Activated CD4-positive, alpha-beta T cell treated with anti-CD3 and anti-CD28 coated beads for 1 hour (primary cell): ENCODE data around the gene MTFMT.
A peak's percentile ranks its signal among the peaks of the same experiment; 100 is the strongest.
"Not testable (repeated sequence)": the region's sequence is repeated elsewhere in the genome, so short reads cannot be mapped to it uniquely, and the experiment has no call there.

ENCODE experiments used
- DNase-seq: peaks from one replicate; pipeline ENCODE4 v3.0.0-alpha.2; 2020

MTFMT gene

DNA sequence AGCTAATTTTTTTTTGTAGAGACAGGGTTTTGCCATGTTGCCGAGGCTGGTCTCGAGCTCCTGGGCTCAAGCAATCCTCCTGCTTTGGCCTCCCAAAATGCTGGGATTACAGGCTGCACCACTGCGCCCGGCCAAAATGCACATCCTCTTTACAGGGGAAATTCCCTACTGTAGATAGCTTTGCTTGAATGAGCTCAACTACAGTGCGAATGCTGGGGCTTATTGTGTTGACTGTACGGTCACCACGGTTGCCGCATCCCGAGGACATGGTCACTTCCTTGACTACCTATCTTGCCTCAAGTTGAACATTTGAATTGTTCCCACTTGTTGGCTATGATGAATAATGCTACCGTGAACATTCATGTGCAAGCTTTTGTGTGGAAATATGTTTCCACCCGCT, 5.3 kb upstream of the MTFMT start:
- DNase-seq = no peak

DNA sequence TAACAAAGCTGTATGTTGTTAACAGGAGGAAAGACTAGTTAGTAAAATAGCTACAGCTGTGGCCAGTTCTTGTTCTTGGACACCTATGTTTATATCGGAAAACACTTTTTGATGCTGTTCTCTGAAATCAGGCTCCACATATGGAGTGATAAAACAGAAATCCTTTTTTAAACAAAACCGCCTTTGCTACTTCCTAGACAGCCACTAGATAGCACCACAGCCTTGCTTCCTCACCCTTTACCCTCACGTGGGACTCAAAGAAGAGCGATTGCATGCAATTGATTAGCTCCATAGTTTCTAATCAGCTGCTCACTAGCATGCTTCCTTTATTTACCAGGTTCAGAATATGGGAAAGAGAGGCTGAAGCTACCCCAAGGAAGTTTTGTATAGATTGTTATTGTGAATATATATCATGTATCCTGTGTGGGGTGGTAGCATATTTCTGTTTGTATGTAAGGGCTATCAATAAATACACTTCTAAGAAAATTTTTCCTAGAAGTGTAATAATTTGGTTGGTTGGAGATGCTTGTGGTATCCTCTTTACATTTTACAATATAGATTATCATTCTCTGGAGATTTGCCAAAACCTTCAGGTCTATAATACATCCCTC, 4.3 kb upstream of the MTFMT start:
- DNase-seq = no peak

- no peak for DNase-seq
These were observed 3.5 kb upstream of the MTFMT start for GRCh38 chr15:65032801-65033537.

- no peak for DNase-seq
These were observed 333 bp upstream of the MTFMT start for GRCh38 chr15:65029736-65030208.

GRCh38 chr15:65028338-65028737, 1.1 kb downstream of the MTFMT start:
- no peak for DNase-seq

- DNase-seq = no peak
These were observed 1.8 kb downstream of the MTFMT start for GRCh38 chr15:65027593-65027992.

DNA sequence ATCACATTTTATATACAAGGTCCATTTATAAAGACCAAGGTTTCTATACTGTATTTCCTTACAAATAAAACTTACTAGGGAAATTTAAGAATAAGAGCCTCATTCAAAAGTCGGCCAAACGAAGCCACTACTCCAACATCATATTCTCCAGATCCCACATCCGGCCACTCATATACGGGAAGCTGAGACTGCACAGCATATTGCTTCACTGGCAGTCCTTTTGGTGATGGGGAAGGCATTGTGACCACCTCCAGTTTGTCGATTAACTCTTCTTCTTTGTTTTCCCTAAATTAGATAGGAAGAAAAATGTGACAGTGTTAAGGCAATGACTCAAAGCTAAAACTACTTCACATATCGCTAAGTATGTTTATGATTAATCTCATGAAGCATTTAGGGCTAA, 2.7 kb downstream of the MTFMT start:
- DNase-seq = no peak

DNA sequence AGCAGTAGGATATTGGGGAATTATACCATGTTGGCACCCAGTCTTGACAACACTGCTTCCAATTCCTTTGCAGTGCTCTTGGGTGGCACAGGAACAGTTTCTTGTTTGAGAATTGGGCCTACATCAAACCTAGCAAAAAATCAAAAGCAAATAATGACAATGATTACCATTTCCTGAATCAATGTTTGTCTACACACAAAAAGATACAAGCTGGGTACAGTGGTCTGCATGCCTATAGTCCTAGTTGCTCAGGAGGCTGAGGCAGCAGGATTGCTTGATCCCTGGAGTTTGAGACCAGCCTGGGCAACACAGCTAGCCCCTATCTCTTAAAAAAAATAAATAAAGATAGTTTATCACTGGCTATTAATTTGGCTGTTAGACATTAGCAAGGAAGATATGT, 8.0 kb downstream of the MTFMT start:
- no peak for DNase-seq

- DNase-seq = no peak
These were observed 9.0 kb downstream of the MTFMT start for GRCh38 chr15:65020419-65020818.

- not testable (repeated sequence) for DNase-seq
These were observed 18.2 kb downstream of the MTFMT start for GRCh38 chr15:65011198-65011597.

DNA sequence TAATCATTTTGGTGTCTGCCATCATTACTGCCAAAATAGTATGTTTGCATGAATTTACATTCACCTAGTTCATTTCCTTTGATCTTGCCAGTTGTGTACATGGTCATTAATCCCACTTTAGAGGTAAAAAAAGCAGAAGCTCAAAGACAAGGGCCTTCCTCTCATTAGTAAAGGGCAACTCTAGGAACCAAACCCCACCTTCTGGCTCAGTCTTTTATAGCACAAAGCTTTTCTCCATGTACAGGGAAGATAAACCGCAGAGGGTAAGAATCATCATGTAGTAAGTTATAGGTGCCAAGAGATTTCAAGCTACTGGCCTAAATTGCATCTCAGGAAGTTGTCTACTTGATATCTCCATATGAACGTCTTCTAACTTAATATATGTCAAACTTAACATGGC, 20.5 kb downstream of the MTFMT start:
- DNase-seq = no peak

- no peak for DNase-seq
These were observed 22.6 kb downstream of the MTFMT start for GRCh38 chr15:65006876-65007275.

DNA sequence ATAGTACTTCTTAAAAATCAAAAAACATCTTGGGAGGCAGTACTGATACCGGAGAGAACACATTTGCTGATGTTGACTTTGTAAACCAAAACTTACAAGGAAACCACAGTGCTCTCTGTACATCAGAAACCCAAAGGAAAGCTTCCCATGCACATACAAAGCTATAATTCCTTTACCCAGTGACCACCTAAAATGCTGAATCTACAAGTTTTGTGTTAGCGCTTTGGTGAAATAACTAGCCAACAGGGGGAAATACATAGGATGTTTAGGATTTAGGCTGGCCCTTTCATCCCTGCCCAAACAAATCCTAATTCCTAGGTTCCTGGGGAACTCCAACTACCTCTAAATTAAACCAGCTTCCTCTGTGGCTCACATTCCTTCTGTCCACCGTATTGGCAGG, 24.4 kb downstream of the MTFMT start:
- DNase-seq = no peak

DNA sequence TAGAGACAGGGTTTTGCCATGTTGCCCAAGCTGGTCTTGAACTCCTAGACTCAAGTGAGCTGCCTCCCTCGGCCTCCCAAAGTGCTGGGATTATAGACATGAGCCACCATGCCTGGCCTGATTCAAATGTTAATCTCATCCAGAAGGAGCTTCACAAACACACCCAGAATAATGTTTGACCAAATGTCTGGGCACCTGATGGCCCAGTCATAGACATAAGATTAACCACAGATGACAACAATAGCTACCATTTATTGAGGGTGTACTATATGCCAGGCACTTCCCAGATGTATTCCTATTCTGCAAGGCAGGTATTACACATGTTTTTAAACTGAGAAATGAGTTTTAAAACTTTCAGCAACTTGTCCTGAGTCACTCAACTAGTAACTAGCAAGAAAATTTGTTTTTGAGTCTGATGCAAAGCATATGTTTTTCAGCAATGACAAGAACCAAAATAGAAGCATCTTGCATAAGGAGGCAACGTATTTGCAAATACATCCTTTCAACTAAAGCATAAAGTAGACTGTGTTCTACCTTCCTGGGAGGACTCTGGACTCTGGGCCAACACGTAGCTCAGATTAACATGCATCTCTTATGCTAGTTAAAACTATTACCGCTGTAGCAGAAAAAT, 31.6 kb downstream of the MTFMT start:
- no peak for DNase-seq

GRCh38 chr15:64997066-64997465, 32.4 kb downstream of the MTFMT start:
- no peak for DNase-seq

DNA sequence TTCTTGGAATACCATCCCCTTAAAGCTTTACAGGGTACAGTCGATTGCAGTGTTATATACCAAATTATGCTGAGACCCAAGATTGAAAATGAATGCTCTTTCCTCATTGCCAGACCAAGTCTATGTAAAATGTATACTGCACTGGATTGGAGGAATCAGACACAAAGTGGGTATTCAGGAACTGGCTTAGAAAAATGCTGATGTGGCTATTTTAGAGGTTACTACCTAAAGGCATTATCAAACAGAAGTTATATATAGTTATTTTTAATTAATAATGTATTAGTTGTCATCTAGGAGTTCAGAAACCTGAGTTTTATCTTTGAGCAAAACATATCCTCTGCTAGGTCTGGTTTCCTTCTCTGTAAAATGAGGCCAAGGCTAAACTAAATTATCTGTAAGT, 36.1 kb downstream of the MTFMT start:
- DNase-seq = no peak

DNA sequence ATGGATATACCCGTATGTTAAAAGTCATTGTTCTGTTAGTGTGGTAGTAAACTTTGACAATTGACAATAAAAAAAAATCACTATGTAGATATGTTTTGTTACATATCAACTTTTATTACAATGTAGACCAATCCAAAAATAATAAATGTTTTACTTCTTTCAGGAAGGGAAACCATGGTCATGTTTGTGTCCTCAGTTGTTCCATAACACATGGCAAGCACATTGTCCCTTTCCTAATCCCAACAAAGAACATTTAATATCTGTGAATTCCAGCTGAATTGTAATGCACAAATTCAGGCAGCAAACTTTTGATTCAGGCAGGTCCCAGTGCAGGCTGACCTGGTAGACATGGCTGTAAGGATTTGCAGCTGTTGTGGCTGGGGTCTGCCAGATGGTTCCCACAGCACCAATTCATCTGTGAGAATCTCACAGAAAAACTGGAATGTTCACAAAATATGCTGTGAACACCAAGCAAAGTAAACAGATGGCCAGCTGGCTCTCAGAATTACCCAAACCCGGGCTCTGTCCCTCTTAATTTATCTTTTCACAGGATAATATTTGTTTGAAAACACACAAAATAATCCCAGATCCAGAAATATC, 37.8 kb downstream of the MTFMT start:
- DNase-seq = no peak

- no peak for DNase-seq
These were observed 39.3 kb downstream of the MTFMT start for GRCh38 chr15:64990168-64990470.

GRCh38 chr15:64989416-64990167, 39.8 kb downstream of the MTFMT start, which contains the start of gene SPG21:
Gene SPG21, minus strand, starts transcription at chr15:64989914. Its CDS starts 6,345 bp downstream, at chr15:64983569.
- DNase-seq = peak; percentile 82

DNA sequence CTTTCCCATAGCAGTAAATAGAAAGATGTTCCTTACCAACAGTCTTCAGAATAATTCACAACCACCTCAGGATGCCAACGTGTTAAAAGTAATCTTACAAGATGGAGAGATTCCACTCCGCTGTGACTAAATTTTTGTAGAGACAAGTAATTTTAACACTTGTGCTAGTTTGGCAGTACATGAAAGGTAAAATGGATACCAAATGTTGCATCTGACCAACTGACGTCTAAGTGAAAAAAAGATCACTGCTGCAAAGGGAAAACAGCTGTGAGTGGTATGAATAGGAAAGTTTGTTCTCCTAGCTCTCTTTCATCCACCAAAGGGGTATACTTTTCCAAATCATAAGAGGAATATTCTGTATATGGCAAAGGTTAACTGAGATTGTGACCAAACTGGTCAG, 42.3 kb downstream of the MTFMT start:
- no peak for DNase-seq

GRCh38 chr15:64985366-64986033, 43.9 kb downstream of the MTFMT start:
- no peak for DNase-seq

DNA sequence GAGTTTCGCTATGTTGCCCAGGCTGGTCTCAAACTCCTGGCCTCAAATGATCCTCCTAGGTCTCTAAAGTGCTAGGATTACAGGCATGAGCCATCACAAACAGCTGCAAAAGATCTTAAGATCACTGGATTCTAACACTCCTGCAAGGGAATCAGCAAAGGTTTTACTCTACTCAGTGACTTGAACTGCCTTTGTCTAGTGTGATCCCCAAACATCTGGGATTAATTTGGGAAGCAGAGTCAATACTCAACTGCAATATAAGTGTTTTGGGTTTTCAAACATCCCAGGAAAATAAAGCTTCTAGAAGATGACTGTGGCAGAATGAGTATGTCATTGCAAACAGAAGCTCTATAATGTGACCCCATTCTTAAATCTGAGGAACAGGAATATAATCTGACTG, 47.0 kb downstream of the MTFMT start:
- no peak for DNase-seq
